DOHH2 (cell line): ENCODE results near the gene RSPO4.

Experiments
- EZH2phosphoT487 ChIP-seq: fragments of 200-600 bp; sonication (generic); IDR thresholded peaks from 2 replicates; pipeline ENCODE4 v1.6.1; 2017; ENCODE audit warnings: borderline replicate concordance, mild to moderate bottlenecking, antibody characterized with exemption, low read length, moderate library complexity, mixed read lengths
- TF ChIP-seq, protein P1 (sequence below): fragments of 200-600 bp; sonication (generic); IDR thresholded peaks from one replicate; pipeline ENCODE4 v1.5.1; 2014; ENCODE audit warnings: antibody characterized with exemption, mild to moderate bottlenecking, low read depth, low read length; ENCODE audit not compliant: poor library complexity, severe bottlenecking

DNA sequence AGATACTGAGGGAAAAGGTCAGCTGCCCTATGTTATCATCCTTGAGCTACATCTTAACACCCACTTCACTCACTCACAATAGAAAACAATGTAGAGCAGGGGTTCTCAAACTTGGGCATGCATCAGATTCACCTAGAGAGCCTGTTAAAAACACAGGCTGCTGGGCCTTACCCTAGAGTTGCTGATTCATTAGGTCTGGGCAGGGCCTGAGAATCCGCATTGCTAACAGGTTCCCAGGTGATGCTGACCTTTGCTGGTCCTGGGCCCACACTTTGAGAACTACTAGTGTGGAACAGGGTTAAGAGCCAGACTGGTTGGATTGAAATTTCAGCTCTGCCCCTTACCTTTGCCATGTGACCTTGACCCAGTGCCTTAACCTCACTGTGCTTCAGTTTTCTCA lies 25.1 kb downstream of the RSPO4 start:
- TF ChIP-seq, protein P1, sequence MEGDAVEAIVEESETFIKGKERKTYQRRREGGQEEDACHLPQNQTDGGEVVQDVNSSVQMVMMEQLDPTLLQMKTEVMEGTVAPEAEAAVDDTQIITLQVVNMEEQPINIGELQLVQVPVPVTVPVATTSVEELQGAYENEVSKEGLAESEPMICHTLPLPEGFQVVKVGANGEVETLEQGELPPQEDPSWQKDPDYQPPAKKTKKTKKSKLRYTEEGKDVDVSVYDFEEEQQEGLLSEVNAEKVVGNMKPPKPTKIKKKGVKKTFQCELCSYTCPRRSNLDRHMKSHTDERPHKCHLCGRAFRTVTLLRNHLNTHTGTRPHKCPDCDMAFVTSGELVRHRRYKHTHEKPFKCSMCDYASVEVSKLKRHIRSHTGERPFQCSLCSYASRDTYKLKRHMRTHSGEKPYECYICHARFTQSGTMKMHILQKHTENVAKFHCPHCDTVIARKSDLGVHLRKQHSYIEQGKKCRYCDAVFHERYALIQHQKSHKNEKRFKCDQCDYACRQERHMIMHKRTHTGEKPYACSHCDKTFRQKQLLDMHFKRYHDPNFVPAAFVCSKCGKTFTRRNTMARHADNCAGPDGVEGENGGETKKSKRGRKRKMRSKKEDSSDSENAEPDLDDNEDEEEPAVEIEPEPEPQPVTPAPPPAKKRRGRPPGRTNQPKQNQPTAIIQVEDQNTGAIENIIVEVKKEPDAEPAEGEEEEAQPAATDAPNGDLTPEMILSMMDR, result no peak
- no peak for TF ChIP-seq EZH2phosphoT487
